ENCODE measurements around the gene INHBB.

- TF ChIP-seq POLR2AphosphoS5 (IDR thresholded peaks at IDR 0.05; ENCODE audit: low read depth, low read length) (no peak), POLR2A (IDR thresholded peaks at IDR 0.05; ENCODE audit: low read depth, low read length) (no peak)
Measured at GRCh38 chr2:120382541-120383144, 36.7 kb downstream of the INHBB start.

All from GM12891 (cell line).